Activated CD8-positive, alpha-beta memory T cell treated with anti-CD3 and anti-CD28 coated beads for 1 hour (primary cell): ENCODE results near the gene CCDC178.
"Not testable (repeated sequence)": the region's sequence is repeated elsewhere in the genome, so short reads cannot be mapped to it uniquely, and the experiment has no call there.

Experiments used
- DNase-seq, 2 donors: peaks; one replicate each; pipeline ENCODE4 v3.0.0-alpha.2; 2020; ENCODE audit warnings: low read depth in 1 of 2; ENCODE audit errors: extremely low read depth in 1 of 2

Gene CCDC178

DNA sequence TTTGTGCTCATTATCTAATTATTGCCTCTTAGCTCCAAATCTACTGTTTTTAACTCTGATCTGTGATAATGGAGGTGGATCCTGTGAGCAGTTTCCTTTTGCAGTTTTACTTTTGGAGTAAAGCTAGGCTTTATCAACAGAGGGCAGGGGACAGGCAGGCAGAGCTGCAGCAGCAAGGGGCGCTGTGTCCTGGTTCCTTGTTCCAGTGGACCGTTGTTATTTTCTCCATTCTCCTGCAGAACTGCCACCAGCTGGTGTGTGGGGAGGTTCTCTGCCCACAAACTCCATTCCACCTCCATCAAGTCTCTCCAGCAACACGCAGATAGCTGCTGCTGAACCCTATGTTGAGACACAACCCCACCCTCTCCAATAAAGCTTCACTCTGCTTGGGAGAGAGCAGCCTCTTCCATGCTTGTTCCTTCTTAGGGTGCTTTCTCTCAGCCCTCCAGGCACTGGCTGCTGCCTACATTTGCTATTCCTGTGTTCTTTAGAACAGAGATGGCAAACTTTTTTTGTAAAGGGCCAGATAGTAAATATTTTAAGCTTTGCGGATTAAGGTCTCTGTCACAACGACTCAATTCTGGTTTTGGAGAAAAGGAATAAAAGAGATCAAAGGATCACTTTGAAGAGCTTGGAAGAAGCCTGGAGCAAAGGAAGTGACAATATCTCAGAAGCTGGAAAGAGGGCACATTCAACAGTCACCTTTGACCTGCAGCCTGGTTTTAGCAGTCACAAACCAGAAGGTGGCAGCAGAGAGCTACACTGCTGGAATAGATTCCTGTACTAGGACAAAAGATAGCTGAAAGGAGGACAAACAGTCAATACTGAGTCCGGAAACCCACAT is 208.8 kb downstream of the CCDC178 start:
- no peak for DNase-seq

DNA sequence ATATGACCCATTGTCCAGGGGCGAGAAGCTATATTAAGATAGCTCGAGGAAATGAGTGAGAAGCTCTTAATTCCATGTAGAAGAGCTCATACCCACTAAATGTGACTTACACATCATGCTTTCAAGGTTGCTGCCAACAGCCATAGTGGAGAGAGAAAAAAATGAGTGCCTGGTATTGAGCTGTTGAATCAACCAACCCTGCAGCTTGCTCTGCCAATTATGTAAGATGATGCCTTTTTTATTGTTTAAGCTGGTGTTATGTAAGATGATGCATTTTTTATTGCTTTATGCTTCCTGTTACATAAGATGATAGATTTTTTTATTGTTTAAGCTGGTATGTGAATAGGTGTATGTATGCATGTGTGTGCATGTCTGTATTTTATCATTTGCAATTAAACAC is 228.2 kb downstream of the CCDC178 start:
- no peak for DNase-seq

DNA sequence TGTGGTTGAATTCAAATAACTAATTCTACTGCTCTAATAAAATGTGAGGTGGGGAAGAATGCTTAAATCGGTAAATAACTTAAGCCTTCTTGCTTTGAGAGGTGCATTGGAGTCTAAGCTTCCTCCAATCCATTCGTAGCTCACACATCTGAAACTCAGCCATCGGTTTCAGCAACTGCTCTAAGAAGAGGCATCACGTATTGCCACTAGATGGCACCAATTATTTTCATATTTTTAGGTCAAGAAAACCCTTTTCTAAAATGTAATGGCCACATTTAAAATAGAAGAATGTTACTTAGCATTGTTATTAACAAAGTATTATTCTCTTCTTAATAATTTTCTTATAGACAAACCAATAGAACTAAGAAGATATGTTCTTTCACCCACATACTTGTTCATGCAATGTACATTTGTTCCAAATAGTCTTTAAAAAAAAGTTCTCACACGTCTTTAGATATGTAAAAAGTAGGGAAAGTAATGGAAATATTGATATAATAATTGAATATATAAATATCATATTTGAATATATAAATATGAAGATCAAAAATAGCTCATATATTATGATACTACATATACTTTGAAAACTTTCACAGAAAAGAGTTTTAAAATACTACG is 229.8 kb downstream of the CCDC178 start:
- DNase-seq, result no peak

DNA sequence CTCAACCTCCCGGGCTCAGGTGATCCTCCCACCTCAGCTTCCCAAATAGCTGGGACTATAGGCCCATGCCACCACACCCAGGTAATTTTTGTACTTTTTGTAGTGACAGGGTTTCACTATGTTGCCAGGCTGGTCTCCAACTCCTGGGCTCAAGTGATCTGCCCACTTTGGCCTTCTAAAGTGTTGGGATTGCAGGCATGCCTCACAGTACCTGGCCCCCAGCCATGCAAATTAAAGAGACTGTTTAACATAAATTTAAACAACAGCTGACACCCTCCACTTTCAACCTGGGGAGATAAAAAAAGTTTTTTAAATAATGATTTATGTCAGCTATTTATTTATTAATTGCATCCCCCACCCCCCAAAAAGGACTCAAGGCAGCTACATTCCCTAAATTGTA is 234.7 kb downstream of the CCDC178 start:
- no peak for DNase-seq

DNA sequence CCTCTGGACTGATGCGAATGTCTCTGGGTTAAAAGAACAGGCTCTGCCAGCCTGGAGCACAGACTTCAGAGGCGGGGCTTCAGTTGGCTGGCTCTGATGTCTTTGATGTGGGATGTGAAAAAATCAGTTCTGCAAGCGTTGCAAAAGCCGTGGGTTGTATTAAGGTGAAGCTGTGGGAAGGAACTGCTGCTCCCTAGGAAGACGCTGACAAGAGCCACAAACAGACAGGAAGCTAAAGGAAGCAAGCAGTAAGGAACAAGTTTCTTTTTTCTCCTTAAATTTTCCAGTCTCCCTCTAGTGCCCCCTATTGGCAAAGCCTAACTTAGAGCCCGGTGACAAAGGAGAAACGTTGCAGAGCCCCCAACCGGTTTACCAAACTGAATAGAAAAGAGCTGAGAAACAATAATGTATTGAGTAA is 239.0 kb downstream of the CCDC178 start:
- no peak for DNase-seq

DNA sequence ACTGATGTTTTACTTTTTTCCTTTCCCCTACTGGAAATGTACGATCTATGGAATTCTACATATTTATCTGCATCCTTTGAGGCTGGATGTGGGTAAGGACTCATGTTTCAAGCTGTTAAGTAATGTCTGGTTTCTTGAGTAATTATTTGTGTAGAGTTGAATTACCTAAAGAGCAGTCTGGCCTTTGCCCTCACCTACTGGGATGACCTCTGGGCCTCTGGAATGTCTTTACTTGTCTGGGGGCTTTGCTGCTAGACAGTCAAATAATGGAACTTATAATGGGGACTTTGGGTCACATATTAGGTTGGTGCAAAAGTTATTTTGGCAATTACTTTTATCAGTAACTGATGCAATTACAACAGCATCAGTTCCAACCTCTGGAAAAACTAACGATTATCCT is 244.7 kb downstream of the CCDC178 start:
- DNase-seq, result no peak

DNA sequence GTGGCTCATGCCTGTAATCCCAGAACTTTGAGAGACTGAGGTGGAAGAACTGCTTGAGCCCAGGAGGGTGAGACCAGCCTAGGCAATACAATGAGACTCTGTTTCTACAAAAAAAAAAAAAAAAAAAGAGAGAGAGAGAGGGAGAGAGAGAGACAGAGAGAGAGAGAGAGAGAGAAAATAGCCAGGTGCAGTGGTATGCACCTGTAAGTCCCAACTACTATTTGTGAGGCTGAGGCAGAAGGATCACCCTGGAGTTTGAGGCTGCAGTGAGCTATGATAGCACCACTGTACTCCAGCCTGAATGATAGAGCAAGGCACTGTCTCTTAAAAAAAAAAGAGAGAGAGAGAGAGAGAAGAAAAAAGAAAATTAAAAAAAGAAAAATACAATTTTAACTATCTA is 245.7 kb downstream of the CCDC178 start:
- no peak for DNase-seq

DNA sequence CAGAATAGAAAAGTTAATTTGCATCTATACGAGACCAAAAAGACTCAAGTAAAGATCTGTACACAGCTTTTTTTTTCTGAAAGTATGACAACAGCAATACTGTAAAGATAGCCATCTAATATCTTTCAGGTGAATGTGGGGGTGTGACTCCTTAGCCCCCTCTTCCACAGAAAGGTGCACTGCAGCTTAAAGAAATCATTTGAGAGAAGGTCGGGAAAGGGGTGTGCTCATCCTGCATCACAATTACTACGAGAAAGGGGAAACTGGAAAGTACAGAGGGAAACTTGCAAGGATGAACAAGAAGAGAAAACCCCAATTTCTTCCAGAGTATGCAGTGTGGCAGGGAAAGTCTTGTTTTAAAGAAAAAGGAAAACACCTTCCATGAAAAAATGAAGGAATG is 255.6 kb downstream of the CCDC178 start:
- DNase-seq, result no peak

DNA sequence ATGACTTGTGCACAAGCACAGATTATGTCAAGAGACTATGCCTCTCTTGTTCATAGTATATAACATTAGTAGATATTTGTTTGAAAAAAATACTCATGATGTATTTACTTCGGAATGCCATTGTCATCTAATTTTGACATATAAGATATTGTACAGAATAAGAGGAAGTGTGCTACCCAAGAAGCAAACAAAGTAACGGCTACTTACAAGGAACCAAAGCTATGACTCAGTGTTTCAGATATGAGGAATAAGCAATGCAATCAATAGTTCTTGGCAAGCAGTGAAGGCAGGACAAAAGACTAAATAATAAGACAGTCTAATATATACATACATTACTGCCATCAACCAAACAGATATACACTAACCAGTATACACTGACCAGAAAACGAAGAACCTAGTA is 256.3 kb downstream of the CCDC178 start:
- DNase-seq, result no peak

DNA sequence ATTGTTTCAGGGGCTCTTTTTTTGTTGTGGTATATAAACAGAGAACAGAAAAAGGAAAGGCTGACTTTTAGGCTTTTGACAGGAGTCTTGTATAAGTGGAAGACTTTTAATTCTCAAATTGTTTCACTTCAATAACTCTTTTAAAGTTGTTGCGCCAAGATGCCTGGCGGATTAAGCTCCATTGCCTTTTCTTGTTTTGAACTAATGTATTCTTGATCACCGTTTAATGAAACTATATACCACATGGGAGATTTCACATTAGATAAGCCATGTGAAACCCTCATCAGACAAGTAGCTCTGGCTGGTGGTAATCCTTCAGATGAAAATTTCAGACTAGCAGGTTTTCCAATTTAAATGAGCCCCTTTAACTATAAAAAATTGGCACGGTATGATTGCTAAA is 257.4 kb downstream of the CCDC178 start:
- no peak for DNase-seq

DNA sequence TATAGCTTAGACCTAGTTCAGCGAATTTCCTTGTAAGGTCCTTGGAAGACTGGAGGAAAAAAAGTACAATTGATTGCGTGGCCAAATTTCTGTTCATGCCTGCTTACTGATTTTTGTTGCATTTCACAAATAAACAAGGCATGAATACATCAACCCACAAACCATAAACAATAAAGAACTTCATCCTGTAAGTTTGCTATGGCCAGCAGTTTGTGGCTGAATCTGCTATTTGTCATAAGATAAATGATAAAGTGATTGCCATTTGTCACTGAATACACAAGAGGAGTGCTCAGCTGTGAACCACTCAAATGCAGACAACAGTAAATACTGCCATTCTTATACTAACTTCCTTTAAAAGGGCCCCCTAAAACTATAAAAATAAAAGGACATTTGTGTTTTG is 259.5 kb downstream of the CCDC178 start:
- no peak for DNase-seq

DNA sequence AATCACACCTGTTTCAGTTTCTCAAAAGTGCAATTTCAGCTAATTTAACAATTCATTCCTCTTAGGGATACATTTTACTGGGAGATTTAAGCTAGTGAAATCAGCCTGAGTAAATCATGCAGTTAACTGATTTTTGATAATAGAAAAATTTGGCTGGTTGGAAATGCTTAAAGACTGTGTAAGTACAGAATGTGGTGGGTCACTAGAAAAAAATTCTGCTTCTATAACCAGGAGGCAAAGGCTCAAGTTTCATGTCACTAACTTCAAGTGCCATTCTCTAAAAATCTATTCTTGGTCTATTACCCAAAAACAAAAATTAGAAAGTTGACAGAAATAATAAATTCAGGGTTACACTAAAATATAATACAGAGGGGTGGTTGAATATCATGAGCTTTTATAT is 271.3 kb downstream of the CCDC178 start:
- DNase-seq, result no peak

DNA sequence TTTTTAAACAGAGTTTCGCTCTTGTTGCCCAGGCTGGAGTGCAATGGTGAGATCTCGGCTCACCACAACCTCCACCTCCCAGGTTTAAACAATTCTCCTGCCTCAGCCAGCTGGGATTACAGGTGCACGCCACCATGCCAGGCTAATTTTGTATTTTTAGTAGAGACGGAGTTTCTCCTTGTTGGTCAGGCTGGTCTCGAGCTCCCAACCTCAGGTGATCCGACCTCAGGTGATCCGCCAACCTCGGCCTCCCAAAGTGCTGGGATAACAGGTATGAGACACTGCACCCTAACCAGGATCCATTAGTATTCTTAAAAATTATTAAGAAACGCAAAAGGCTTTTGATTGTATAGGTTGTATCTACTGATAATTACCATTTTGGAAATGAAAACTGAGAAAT is 276.4 kb downstream of the CCDC178 start:
- DNase-seq, result not testable (repeated sequence)

DNA sequence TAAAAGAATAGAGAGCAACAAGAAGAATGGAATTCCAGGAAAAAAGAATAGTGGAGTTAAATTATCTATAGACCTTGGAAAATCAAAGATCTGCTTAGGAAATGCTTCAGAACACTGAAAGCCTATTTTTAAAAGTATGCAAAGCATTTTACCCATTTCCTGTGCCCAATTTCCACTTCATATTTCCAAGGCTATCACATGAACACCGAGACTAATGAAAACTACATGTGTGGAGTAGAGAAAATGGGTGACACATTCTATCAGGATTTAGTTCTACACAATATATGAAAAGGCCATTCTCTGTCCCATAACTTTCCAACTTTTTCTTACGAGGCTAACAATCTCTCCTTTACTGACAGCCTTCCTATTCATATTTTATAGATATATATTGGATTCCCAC is 279.4 kb downstream of the CCDC178 start:
- DNase-seq, result no peak

DNA sequence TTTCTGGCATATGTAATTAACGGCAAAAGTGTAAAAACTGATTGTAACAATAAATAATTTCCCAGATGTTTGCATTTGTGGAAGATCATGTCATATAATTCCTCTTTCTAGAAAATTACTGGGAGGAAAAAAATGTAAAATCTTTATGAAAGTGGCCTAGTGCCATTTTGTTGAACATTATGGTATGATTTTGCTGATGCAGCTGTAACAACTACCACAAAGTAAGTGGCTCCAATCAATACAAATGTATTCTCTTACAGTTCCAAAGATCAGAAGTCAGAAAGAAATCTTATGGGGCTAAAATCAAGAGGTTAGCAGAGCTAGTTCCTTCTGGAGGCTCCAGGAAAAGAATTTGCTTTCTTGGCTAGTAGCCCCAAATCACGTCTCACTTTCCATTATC is 281.4 kb downstream of the CCDC178 start:
- DNase-seq, result no peak

DNA sequence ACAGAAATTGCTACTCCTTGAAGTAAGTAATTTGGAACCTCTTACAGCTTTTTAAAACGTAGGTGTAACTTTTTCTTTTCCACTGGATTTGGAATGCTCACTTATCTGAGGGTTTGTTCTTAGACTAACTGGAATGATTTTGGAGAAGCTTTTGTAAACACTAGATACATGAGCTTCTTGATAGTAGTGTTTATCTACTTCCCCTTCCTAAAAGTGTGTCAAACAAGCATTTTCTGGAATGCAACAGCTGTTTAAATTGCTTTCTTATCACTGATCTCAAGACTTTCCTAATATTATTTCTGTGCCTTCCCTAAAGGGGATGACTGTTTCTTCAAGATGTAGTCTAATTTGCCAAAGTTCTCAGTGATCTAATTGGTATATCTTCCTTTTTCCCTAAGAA is 282.6 kb downstream of the CCDC178 start:
- no peak for DNase-seq

DNA sequence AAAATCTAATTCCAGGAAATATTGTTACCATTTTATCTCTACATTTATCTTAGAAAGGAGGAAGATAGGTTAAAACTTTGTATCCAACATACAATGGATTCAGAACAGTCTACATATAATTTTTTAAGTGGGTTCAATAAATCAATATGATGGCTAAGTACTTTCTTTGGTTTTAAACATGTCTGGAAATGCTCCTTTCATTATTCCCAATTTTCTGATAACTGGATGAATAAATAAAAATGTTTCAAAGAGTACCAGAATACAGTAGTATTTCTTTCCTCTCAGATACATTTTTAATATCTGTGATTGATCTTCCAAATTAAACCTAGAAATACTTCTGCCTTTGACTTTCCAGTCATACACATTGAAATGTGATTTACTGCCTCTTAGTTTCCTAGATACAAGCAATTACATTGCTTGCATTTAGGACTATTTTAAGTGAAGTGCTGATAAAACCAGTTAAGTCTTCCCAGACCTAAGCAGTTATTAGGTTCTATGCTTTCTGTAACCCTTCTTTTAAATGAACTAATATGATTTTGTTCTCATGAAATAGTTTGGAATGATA is 283.5 kb downstream of the CCDC178 start:
- DNase-seq, result no peak

DNA sequence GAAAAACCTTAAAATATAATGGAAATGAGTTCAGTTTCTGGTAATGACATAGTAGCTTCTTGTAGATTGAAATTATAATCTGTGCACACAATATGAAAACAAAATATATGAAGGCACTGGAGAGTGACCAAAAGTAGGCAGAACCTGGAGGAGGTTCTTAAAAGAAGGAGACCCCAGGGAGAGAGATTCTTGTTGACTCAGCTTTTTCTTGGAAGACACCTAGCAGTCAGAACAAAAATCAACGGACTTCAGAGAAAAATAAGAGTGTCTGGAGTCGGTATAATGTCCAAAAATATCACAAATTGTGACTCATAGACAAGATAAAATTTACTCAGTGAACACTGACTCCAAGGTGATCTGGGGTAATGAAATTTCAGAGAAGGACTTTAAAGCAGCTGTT is 286.5 kb downstream of the CCDC178 start:
- no peak for DNase-seq

DNA sequence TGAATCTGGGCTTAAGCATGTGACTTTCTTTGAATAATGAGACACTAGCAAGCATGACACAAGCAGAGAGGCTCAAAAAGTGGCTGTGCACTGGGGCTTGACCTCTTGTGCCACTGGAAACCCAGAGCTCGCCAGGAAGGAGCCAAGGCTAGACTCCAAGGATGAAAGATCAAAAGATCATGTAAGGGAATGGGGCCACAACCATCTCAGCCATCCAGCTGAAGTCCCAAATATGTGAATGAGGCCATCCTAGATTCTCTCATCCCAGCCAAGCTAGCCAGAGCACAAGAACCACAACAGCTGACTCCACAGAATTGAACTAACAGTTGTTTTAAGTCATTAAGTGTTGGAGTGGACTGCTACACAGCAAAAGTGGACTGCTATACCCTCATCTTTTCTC is 288.1 kb downstream of the CCDC178 start:
- DNase-seq, result no peak

DNA sequence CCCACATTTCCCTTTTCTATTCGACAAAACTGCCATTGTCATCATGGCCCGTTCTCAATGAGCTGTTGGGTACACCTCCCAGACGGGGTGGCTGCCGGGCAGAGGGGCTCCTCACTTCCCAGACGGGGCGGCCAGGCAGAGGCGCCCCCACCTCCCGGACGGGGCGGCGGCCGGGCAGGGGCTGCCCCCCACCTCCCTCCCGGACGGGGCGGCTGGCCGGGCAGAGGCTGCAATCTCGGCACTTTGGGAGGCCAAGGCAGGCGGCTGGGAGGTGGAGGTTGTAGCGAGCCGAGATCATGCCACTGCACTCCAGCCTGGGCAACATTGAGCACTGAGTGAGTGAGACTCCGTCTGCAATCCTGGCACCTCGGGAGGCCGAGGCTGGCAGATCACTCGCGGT is 292.7 kb downstream of the CCDC178 start:
- not testable (repeated sequence) for DNase-seq

DNA sequence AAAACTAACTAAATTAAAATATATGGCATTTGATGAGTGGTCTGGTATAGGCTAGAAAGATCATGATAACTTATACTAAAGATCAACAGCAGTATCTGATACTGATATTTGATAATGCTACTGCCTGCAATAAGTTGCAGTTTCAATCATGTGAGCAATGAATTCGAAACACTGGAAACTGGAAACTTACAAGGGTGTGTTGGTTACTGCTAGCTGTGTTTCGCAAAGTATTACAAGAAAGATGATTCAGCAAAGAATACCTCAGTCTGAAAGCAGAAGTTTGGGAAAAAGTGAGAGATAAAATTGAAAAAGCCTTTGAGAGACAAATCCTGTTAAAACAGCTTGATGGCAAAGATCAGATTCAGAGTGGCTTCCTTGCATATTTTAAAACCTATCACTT is 294.5 kb downstream of the CCDC178 start:
- no peak for DNase-seq

DNA sequence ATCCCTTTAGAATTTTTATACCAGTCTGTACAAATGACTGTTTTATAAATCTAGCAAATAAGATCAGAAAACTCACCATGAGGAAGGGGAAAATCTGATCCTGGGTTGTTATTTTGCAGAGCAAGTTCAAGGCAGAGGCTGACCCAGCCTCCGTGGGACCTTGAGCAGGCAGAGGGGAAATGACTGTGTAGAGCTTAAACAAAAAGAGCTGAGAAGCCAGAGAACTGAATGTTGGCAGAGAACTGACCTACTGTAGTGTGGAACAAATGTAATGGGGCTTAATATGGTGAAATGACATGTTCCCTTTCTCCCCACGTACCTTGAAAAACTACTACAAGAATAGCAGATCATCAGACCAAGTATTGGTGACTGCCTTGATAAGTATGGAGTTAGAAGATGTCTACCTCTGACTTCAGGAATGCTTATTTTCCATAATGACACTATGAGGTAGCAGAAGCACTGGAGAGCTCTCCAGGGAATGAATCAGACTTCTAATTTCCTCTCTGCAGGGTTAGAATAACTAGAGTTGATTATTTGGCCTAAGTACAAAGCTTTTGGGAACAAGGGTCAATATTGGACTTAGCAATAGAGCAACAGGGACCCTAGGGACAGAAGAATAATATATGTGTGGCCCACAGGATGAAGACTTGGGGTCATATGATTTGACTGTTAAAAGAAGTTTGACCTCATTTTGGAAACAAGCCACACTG is 304.4 kb downstream of the CCDC178 start:
- DNase-seq, result no peak
